ENCODE results near the gene ZBTB11. TPM values are rescaled to one million over a fixed set of nuclear protein-coding genes. Genes with fewer than 3 reads are reported as not detected.
"Not testable (repeated sequence)": the region's sequence is repeated elsewhere in the genome, so short reads cannot be mapped to it uniquely, and the experiment has no call there.

Gene ZBTB11
- total RNA-seq, 3 donors from 2014 or later (not counting 1 experiment from before 2014, with no cell fraction given), result 72.0 to 90.9 (median 83.5) TPM

- 0% methylated on average over 8 of the region's 11 CpGs for WGBS (ENCODE audit: insufficient coverage)
- Histone ChIP-seq H3K4me3 (ENCODE audit: low read length) (peak overlapping the region; percentile 75), H3K9me3 (ENCODE audit: control insufficient read depth, insufficient read depth, low read length) (no peaks in the 10 kb centered on the region), H3K4me1 (ENCODE audit: control insufficient read depth, insufficient read depth, low read length) (peaks cover 27% of the 10 kb centered on the region), H3K27ac (ENCODE audit: low read length) (peak overlapping the region; percentile 90), H3K36me3 (ENCODE audit: control insufficient read depth, insufficient read depth, low read length) (peaks cover 43% of the 10 kb centered on the region), H3K27me3 (ENCODE audit: control insufficient read depth, insufficient read depth, low read length) (no peaks in the 10 kb centered on the region)
- Mint-ChIP-seq H3K4me3 (peak overlapping the region; percentile 96), H3K27me3 (ENCODE audit: low read depth in 2 of 2) (no peaks in the 10 kb centered on the region), H3K9me3 (no peaks in the 10 kb centered on the region), H3K4me1 (peaks cover 23 to 35% of the 10 kb centered on the region in 2 donors), H3K36me3 (peaks cover 6% of the 10 kb centered on the region), H3K27ac (peak overlapping the region; percentile 98)
- TF ChIP-seq CTCF (IDR thresholded peaks at IDR 0.05), result no peak
- intact Hi-C loops (cut with micrococcal nuclease), result loop anchor here (1.0 to 2.0 kb wide), 2 partner anchors 9 to 39 kb away; partner anchors contain the start of genes CEP97 and ZBTB11
- peak in 1 of 2 donors; percentile 29 for DNase-seq
- peak in 1 of 3 donors; percentile 10 for ATAC-seq
Measured at GRCh38 chr3:101685870-101686307, 9.0 kb upstream of the ZBTB11 start.

- Mint-ChIP-seq H3K9me3 (no peaks in the 10 kb centered on the region), H3K36me3 (peaks cover 10% of the 10 kb centered on the region), H3K27ac (peak overlapping the region; percentile 98), H3K4me1 (peaks cover 26 to 38% of the 10 kb centered on the region in 2 donors), H3K4me3 (peak overlapping the region; percentile 96), H3K27me3 (ENCODE audit: low read depth in 2 of 2) (no peaks in the 10 kb centered on the region)
- Histone ChIP-seq H3K27me3 (ENCODE audit: control insufficient read depth, insufficient read depth, low read length) (no peaks in the 10 kb centered on the region), H3K4me3 (ENCODE audit: low read length) (peak overlapping the region; percentile 3), H3K9me3 (ENCODE audit: control insufficient read depth, insufficient read depth, low read length) (no peaks in the 10 kb centered on the region), H3K36me3 (ENCODE audit: control insufficient read depth, insufficient read depth, low read length) (peaks cover 51% of the 10 kb centered on the region), H3K27ac (ENCODE audit: low read length) (peak overlapping the region; percentile 90), H3K4me1 (ENCODE audit: control insufficient read depth, insufficient read depth, low read length) (peaks cover 27% of the 10 kb centered on the region)
- no peak for TF ChIP-seq CTCF (IDR thresholded peaks at IDR 0.05)
- intact Hi-C loops (cut with micrococcal nuclease), result no loop called here
- DNase-seq (no peak), ATAC-seq (no peak)
Measured at GRCh38 chr3:101685050-101685400, 8.1 kb upstream of the ZBTB11 start.

GRCh38 chr3:101680466-101680865 lies 3.5 kb upstream of the ZBTB11 start:
- Mint-ChIP-seq H3K27me3 (ENCODE audit: low read depth in 2 of 2) (no peaks in the 10 kb centered on the region), H3K4me3 (no peak overlapping the region), H3K9me3 (no peaks in the 10 kb centered on the region), H3K27ac (peak overlapping the region in 1 of 2 donors; percentile 36), H3K4me1 (peaks cover 34 to 35% of the 10 kb centered on the region in 2 donors), H3K36me3 (peaks cover 10% of the 10 kb centered on the region)
- DNase-seq, result peak in 1 of 2 donors; percentile 17
- Histone ChIP-seq H3K27me3 (ENCODE audit: control insufficient read depth, insufficient read depth, low read length) (no peaks in the 10 kb centered on the region), H3K9me3 (ENCODE audit: control insufficient read depth, insufficient read depth, low read length) (no peaks in the 10 kb centered on the region), H3K36me3 (ENCODE audit: control insufficient read depth, insufficient read depth, low read length) (peaks cover 51% of the 10 kb centered on the region), H3K4me1 (ENCODE audit: control insufficient read depth, insufficient read depth, low read length) (peaks cover 25% of the 10 kb centered on the region), H3K27ac (ENCODE audit: low read length) (no peak overlapping the region), H3K4me3 (ENCODE audit: low read length) (no peak overlapping the region)
- intact Hi-C loops (cut with micrococcal nuclease), result no loop called here
- TF ChIP-seq CTCF (IDR thresholded peaks at IDR 0.05), result no peak
- ATAC-seq, result no peak
- WGBS (ENCODE audit: insufficient coverage), result 97% methylated on average over 4 of the region's 4 CpGs

GRCh38 chr3:101678837-101679236 lies 1.9 kb upstream of the ZBTB11 start:
- H3K4me1 ChIP-seq (ENCODE audit: control insufficient read depth, insufficient read depth, low read length), result peaks cover 23% of the 10 kb centered on the region
- not testable (repeated sequence) for H3K9me3 Mint-ChIP-seq; H3K4me3 ChIP-seq (ENCODE audit: low read length); H3K27ac ChIP-seq (ENCODE audit: low read length); DNase-seq; H3K4me3 Mint-ChIP-seq; H3K9me3 ChIP-seq (ENCODE audit: control insufficient read depth, insufficient read depth, low read length); H3K27me3 ChIP-seq (ENCODE audit: control insufficient read depth, insufficient read depth, low read length); ATAC-seq; H3K27me3 Mint-ChIP-seq (ENCODE audit: low read depth in 2 of 2)
- WGBS (ENCODE audit: insufficient coverage), result no CpG with 5 or more reads among the region's 2 CpGs
- intact Hi-C loops (cut with micrococcal nuclease), result loop anchor here (5.0 to 10.0 kb wide), 2 partner anchors 173 to 1274 kb away; partner anchors contain the start of genes LNP1 and TOMM70
- Mint-ChIP-seq H3K27ac (peak overlapping the region in 1 of 2 donors; percentile 26), H3K36me3 (peaks cover 10% of the 10 kb centered on the region), H3K4me1 (peaks cover 37 to 40% of the 10 kb centered on the region in 2 donors)
- peaks cover 35% of the 10 kb centered on the region for H3K36me3 ChIP-seq (ENCODE audit: control insufficient read depth, insufficient read depth, low read length)

Measured in natural killer cell (primary cell).